Measurements from ENCODE around the gene ARID4A. TPM values are rescaled to one million over a fixed set of nuclear protein-coding genes. Genes with fewer than 3 reads are reported as not detected.

The ARID4A gene
- total RNA-seq, 1 experiment from 2014 or later, result 31.5 TPM

GRCh38 chr14:58305730-58306129 is 7.4 kb downstream of the ARID4A start:
- Histone ChIP-seq H3K27me3 (replicated peaks; ENCODE audit: control insufficient read depth, insufficient read depth, low read length) (no peaks in the 10 kb centered on the region), H3K36me3 (ENCODE audit: control insufficient read depth, insufficient read depth, low read length) (peaks cover 2% of the 10 kb centered on the region; the same call in 1 of the 2 replicates), H3K4me3 (ENCODE audit: low read depth, low read length) (no peak overlapping the region), H3K4me1 (no peaks in the 10 kb centered on the region), H3K9me3 (no peaks in the 10 kb centered on the region)
- intact Hi-C loops (cut with micrococcal nuclease; ENCODE audit: unreplicated experiment), result no loop called here
- BruUV-seq (replicated peaks), result no TSS peak
- Mint-ChIP-seq H3K4me3 (ENCODE audit: unreplicated experiment) (no peak overlapping the region), H3K36me3 (ENCODE audit: insufficient read depth, unreplicated experiment) (peaks cover 30% of the 10 kb centered on the region), H3K27ac (ENCODE audit: unreplicated experiment) (no peak overlapping the region), H3K9me3 (ENCODE audit: unreplicated experiment) (no peaks in the 10 kb centered on the region), H3K4me1 (ENCODE audit: low read depth, unreplicated experiment) (no peaks in the 10 kb centered on the region), H3K27me3 (ENCODE audit: insufficient read depth, unreplicated experiment) (no peaks in the 10 kb centered on the region)
- TF ChIP-seq, protein P1, sequence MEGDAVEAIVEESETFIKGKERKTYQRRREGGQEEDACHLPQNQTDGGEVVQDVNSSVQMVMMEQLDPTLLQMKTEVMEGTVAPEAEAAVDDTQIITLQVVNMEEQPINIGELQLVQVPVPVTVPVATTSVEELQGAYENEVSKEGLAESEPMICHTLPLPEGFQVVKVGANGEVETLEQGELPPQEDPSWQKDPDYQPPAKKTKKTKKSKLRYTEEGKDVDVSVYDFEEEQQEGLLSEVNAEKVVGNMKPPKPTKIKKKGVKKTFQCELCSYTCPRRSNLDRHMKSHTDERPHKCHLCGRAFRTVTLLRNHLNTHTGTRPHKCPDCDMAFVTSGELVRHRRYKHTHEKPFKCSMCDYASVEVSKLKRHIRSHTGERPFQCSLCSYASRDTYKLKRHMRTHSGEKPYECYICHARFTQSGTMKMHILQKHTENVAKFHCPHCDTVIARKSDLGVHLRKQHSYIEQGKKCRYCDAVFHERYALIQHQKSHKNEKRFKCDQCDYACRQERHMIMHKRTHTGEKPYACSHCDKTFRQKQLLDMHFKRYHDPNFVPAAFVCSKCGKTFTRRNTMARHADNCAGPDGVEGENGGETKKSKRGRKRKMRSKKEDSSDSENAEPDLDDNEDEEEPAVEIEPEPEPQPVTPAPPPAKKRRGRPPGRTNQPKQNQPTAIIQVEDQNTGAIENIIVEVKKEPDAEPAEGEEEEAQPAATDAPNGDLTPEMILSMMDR (IDR thresholded peaks at IDR 0.05; ENCODE audit: insufficient read depth in 1 of 2, low read depth in 1 of 2, low read length in 1 of 2, severe bottlenecking in 1 of 2, unreplicated experiment in 1 of 2), result no peak
- CTCF ChIA-PET, result no interaction called here
- POLR2A ChIA-PET, result interaction anchor here (0.5 kb wide), 1 partner anchor 41 kb away, joined by 4 read pairs; no protein-coding TSS in a partner anchor
- DNase-seq, result no peak

DNA sequence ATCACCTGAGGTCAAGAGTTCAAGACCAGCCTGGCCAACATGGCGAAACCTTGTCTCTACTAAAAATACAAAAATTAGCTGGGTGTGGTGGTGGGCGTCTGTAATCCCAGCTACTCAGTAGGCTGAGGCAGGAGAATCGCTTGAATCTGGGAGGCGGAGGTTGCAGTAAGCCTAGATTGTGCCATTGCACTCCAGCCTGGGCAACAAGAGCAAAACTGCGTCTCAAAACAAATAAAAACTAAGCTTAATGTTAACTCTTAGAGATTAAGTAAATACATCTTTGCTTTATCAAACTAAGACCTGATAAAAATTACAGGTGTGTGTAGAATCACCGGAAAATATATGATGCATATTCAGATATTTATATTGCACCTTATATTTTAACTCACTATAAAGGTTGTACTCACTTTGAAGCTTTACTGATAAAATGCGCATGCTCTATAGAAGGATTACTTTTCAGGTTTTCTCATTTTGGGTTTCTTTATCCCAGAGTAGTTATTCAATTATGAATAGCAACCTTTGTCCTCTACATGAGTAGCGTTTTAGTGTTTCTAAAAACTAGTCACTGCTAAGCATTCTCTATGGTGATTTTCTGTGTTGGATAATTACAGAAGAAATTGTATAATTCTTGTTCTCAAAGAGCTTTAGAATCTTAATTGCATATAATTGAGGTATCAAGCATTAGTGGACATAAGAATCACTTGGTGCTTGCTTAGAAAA is 9.4 kb downstream of the ARID4A start:
- no peak overlapping the region for H3K4me3 Mint-ChIP-seq (ENCODE audit: unreplicated experiment)
- Histone ChIP-seq H3K4me3 (ENCODE audit: low read depth, low read length) (no peak overlapping the region), H3K9me3 (no peaks in the 10 kb centered on the region), H3K27me3 (replicated peaks; ENCODE audit: control insufficient read depth, insufficient read depth, low read length) (no peaks in the 10 kb centered on the region), H3K36me3 (ENCODE audit: control insufficient read depth, insufficient read depth, low read length) (no peaks in the 10 kb centered on the region), H3K4me1 (no peaks in the 10 kb centered on the region)
- peaks cover 37% of the 10 kb centered on the region for H3K36me3 Mint-ChIP-seq (ENCODE audit: insufficient read depth, unreplicated experiment)
- BruUV-seq (replicated peaks), result no TSS peak
- H3K27ac Mint-ChIP-seq (ENCODE audit: unreplicated experiment), result no peak overlapping the region
- DNase-seq, result no peak
- CTCF ChIA-PET, result no interaction called here
- POLR2A ChIA-PET, result interaction anchor here (1.4 kb wide), 1 partner anchor 10 kb away, joined by 3 read pairs; the partner anchor contains the start of gene ARID4A
- no peaks in the 10 kb centered on the region for H3K4me1 Mint-ChIP-seq (ENCODE audit: low read depth, unreplicated experiment)
- H3K27me3 Mint-ChIP-seq (ENCODE audit: insufficient read depth, unreplicated experiment), result no peaks in the 10 kb centered on the region
- intact Hi-C loops (cut with micrococcal nuclease; ENCODE audit: unreplicated experiment), result no loop called here
- TF ChIP-seq, protein P1 (IDR thresholded peaks at IDR 0.05; ENCODE audit: insufficient read depth in 1 of 2, low read depth in 1 of 2, low read length in 1 of 2, severe bottlenecking in 1 of 2, unreplicated experiment in 1 of 2), result no peak
- H3K9me3 Mint-ChIP-seq (ENCODE audit: unreplicated experiment), result no peaks in the 10 kb centered on the region

- Mint-ChIP-seq H3K4me1 (ENCODE audit: low read depth, unreplicated experiment) (no peaks in the 10 kb centered on the region), H3K27me3 (ENCODE audit: insufficient read depth, unreplicated experiment) (no peaks in the 10 kb centered on the region), H3K4me3 (ENCODE audit: unreplicated experiment) (no peak overlapping the region), H3K27ac (ENCODE audit: unreplicated experiment) (no peak overlapping the region), H3K9me3 (ENCODE audit: unreplicated experiment) (no peaks in the 10 kb centered on the region), H3K36me3 (ENCODE audit: insufficient read depth, unreplicated experiment) (peaks cover 29% of the 10 kb centered on the region)
- POLR2A ChIA-PET, result no interaction called here
- Histone ChIP-seq H3K36me3 (ENCODE audit: control insufficient read depth, insufficient read depth, low read length) (no peaks in the 10 kb centered on the region), H3K4me3 (ENCODE audit: low read depth, low read length) (no peak overlapping the region), H3K9me3 (no peaks in the 10 kb centered on the region), H3K27me3 (replicated peaks; ENCODE audit: control insufficient read depth, insufficient read depth, low read length) (no peaks in the 10 kb centered on the region), H3K4me1 (no peaks in the 10 kb centered on the region)
- TF ChIP-seq, protein P1 (IDR thresholded peaks at IDR 0.05; ENCODE audit: insufficient read depth in 1 of 2, low read depth in 1 of 2, low read length in 1 of 2, severe bottlenecking in 1 of 2, unreplicated experiment in 1 of 2), result no peak
- intact Hi-C loops (cut with micrococcal nuclease; ENCODE audit: unreplicated experiment), result no loop called here
- no TSS peak for BruUV-seq (replicated peaks)
- no peak for DNase-seq
- CTCF ChIA-PET, result no interaction called here
Measured at GRCh38 chr14:58309086-58309485, 10.7 kb downstream of the ARID4A start.

All from Caco-2 (cell line).